ENCODE results near the gene MYLK. TPM values are rescaled to one million over a fixed set of nuclear protein-coding genes. Genes with fewer than 3 reads are reported as not detected.

MYLK gene
- polyA plus RNA-seq, 1 donor (not counting 4 experiments of a cell fraction or from before 2014, with no cell fraction given): 7.8 TPM

GRCh38 chr3:123648696-123649405, 235.3 kb downstream of the MYLK start:
- H4K20me1 ChIP-seq (ENCODE audit: control insufficient read depth, extremely low read depth, insufficient read depth, low read length): no peaks in the 10 kb centered on the region
- H3K4me2 ChIP-seq (ENCODE audit: control insufficient read depth, extremely low read depth, insufficient read depth, low read depth, low read length): no peak overlapping the region
- no peak for FAIRE-seq
- H3K9me1 ChIP-seq (ENCODE audit: control insufficient read depth, extremely low read depth, insufficient read depth, low read length): no peaks in the 10 kb centered on the region
- dilution Hi-C loops (cut with MboI; ENCODE audit: extremely low pct_ligation_motif_present, low sequenced_read_pairs): no loop called here
- no peak for DNase-seq (ENCODE audit: low read depth, low spot score)
- no peak overlapping the region for H3K27ac ChIP-seq (ENCODE audit: control insufficient read depth, insufficient read depth, low read length)
- TF ChIP-seq EZH2 (IDR thresholded peaks at IDR 0.05; ENCODE audit: low read length): no peak
- no peak for TF ChIP-seq CTCF (optimal IDR thresholded peaks at IDR 0.05 in 1 of 3, IDR thresholded peaks at IDR 0.05 in 1 of 3, conservative IDR thresholded peaks at IDR 0.05 in 1 of 3; ENCODE audit: extremely low read depth in 1 of 3, insufficient read depth in 2 of 3, low read length in 3 of 3)
- no peaks in the 10 kb centered on the region for H3K27me3 ChIP-seq (ENCODE audit: control insufficient read depth, extremely low read depth, insufficient read depth, low read length)
- H3K4me3 ChIP-seq (ENCODE audit: control insufficient read depth in 2 of 3, extremely low read depth in 1 of 3, insufficient read depth in 2 of 3, low read depth in 1 of 3, low read length in 3 of 3): no peak overlapping the region
- peaks cover 10% of the 10 kb centered on the region for H3K4me1 ChIP-seq (ENCODE audit: control insufficient read depth, extremely low read depth, insufficient read depth, low read length)
- H2AFZ ChIP-seq (ENCODE audit: control insufficient read depth, low read length): no peak overlapping the region
- H3K36me3 ChIP-seq (ENCODE audit: control insufficient read depth in 2 of 2, extremely low read depth in 1 of 2, insufficient read depth in 2 of 2, low read length in 2 of 2): no peaks in the 10 kb centered on the region
- no peak overlapping the region for H3K9ac ChIP-seq (ENCODE audit: control insufficient read depth, extremely low read depth, insufficient read depth, low read length)
- H3K79me2 ChIP-seq (ENCODE audit: control insufficient read depth, insufficient read depth, low read length): no peaks in the 10 kb centered on the region
- H3K9me3 ChIP-seq (ENCODE audit: control insufficient read depth, low read depth, low read length): no peaks in the 10 kb centered on the region

GRCh38 chr3:123644358-123644757, 239.8 kb downstream of the MYLK start:
- DNase-seq (ENCODE audit: low read depth, low spot score): no peak
- no peak overlapping the region for H3K4me2 ChIP-seq (ENCODE audit: control insufficient read depth, extremely low read depth, insufficient read depth, low read depth, low read length)

More at GRCh38 chr3:123644358-123644757, 239.8 kb downstream of the MYLK start:
- Histone ChIP-seq H3K4me1 (ENCODE audit: control insufficient read depth, extremely low read depth, insufficient read depth, low read length) (peaks cover 10% of the 10 kb centered on the region), H2AFZ (ENCODE audit: control insufficient read depth, low read length) (no peak overlapping the region), H3K27me3 (ENCODE audit: control insufficient read depth, extremely low read depth, insufficient read depth, low read length) (no peaks in the 10 kb centered on the region), H3K36me3 (ENCODE audit: control insufficient read depth in 2 of 2, extremely low read depth in 1 of 2, insufficient read depth in 2 of 2, low read length in 2 of 2) (no peaks in the 10 kb centered on the region), H3K27ac (ENCODE audit: control insufficient read depth, insufficient read depth, low read length) (no peak overlapping the region), H3K4me3 (ENCODE audit: control insufficient read depth in 2 of 3, extremely low read depth in 1 of 3, insufficient read depth in 2 of 3, low read depth in 1 of 3, low read length in 3 of 3) (no peak overlapping the region), H3K9me1 (ENCODE audit: control insufficient read depth, extremely low read depth, insufficient read depth, low read length) (no peaks in the 10 kb centered on the region), H3K9me3 (ENCODE audit: control insufficient read depth, low read depth, low read length) (no peaks in the 10 kb centered on the region), H3K79me2 (ENCODE audit: control insufficient read depth, insufficient read depth, low read length) (no peaks in the 10 kb centered on the region), H3K9ac (ENCODE audit: control insufficient read depth, extremely low read depth, insufficient read depth, low read length) (no peak overlapping the region), H4K20me1 (ENCODE audit: control insufficient read depth, extremely low read depth, insufficient read depth, low read length) (no peaks in the 10 kb centered on the region)
- dilution Hi-C loops (cut with MboI; ENCODE audit: extremely low pct_ligation_motif_present, low sequenced_read_pairs): no loop called here
- TF ChIP-seq CTCF (optimal IDR thresholded peaks at IDR 0.05 in 1 of 3, IDR thresholded peaks at IDR 0.05 in 1 of 3, conservative IDR thresholded peaks at IDR 0.05 in 1 of 3; ENCODE audit: extremely low read depth in 1 of 3, insufficient read depth in 2 of 3, low read length in 3 of 3) (no peak), EZH2 (IDR thresholded peaks at IDR 0.05; ENCODE audit: low read length) (no peak)
- no peak for FAIRE-seq

Measured in keratinocyte (primary cell).